Inferior parietal cortex (tissue), 1 donor: Measurements from ENCODE around the gene CEP170B.
"Not testable (repeated sequence)": the region's sequence is repeated elsewhere in the genome, so short reads cannot be mapped to it uniquely, and the experiment has no call there.

Experiments
- DNase-seq: peaks from one replicate; pipeline ENCODE4 v3.0.0-alpha.2; 2016; ENCODE audit errors: extremely low spot score

The CEP170B gene

DNA sequence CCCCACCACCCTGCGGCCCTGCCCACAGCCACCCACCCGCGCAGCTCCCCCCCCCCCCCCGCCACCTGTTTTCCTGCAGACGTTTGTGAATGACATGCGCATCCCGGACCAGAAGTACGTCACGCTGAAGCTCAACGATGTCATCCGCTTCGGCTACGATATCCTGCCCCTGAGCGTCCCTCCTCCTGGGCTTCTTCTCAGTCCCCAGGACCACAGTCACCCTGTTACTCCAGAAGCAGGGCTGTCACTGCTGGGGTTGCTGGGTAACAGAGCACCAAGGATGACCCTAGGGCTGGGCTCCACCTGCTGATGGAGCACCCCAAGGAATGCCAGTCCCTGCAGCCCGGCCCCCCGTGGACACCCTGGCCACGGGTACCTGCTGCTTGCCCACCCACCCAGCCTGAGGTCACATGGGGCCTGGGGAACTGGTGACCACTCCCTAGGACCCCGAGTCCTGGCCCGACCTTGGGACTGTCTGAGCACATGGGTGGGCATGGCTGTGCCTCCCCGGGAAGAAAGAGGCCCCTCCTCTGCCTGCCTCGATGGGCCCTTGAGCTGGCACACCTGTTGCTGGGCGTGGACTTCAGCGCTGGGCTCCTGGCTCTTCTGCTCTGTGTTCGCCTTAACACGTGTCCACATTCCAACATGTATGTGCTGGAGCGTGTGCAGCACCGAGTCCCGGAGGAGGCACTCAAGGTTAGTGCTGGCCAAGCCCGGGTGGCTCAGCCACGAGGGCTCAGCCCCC is 12.9 kb downstream of the CEP170B start:
- no peak for DNase-seq

DNA sequence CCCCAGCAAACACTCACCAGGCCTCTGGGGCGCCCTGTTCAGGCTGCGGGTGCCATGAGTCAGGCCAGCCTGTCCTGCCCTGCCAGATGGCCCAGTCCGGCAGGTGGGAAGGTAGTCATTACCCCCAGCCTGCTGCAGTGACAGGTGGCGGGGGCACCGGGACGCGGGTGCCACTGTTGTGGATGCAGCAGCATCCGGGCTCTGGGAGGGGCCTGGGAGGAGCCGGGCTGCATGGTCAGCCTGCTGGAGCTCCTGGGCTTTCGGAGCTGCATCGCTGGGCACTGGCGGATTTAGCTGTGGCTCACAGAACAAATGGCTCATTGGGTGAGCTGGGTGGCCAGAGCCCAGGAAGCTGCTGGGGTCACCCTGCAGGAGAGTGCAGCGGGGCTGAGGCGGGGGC is 13.5 kb downstream of the CEP170B start:
- no peak for DNase-seq

DNA sequence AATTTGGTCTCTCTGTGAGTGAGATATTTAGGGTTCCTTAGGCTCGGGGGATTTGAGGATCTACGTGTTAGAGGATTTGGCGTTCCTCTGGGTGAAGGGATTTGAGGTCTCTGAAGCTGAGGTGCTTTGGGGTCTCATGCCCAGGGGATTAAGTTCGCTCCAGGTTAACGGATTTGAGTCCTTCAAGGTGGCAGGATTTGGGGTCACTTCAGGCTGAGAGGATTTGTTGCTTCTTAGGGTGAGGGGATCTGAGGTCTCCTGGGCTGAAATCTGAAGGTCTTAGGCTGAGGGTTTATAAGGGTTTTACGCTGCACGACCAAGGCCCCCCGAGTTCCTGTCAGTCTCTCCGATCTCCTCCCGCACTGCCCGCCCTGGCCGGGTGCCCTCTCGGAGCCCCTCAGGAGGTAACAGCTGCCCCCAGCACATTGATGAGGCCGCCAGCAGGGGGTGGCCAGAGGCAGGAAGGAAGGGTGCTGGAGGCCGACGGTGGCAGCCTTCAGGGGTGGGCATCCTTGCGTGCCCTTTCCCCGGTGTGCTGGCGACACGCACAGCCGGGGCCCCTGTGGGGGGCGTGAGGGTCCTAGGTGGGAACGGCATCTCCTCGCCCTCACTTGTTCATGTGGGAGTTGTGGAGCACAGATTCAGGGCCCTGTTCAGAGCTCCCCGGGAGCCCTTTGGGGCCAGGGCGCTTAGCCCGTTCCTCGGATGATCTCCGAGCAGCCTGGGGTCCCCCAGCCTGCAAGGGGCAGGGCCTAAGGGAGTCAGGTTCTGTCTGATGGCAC is 14.3 kb downstream of the CEP170B start:
- DNase-seq = no peak

GRCh38 chr14:104879983-104880565 is 15.0 kb downstream of the CEP170B start:
- DNase-seq = no peak

DNA sequence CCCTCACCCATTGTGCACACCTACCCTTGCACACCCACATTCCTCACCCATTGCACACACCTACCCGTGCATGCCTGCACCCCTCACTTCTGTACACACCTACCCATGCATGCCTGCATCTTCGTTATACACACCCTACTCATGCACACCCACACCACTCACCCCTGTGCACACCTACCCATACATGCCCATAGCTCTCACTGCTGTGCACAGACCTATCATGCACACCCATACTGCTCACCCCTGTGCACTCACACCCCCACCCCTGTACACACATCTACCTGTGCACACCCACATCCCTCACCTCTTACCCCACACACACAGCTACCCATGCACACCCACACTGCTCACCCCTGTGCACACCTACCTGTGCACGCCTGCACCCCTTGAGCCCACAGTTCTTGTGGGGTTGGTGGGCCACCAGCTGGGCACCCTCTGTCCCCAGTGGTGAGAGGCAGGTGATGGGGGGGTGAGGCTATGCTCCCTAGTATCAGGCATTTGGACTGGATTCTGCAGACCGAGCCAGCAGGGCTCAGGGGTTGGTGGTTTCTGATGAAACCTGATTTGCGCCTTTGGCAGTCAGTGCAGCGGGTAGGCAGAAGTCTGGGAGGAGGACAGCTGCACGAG is 15.6 kb downstream of the CEP170B start:
- DNase-seq = no peak

- DNase-seq = no peak
Measured at GRCh38 chr14:104881369-104881979, 16.4 kb downstream of the CEP170B start.

GRCh38 chr14:104882325-104882973 is 17.4 kb downstream of the CEP170B start:
- DNase-seq = no peak

- no peak for DNase-seq
Measured at GRCh38 chr14:104882991-104883660, 18.1 kb downstream of the CEP170B start.

DNA sequence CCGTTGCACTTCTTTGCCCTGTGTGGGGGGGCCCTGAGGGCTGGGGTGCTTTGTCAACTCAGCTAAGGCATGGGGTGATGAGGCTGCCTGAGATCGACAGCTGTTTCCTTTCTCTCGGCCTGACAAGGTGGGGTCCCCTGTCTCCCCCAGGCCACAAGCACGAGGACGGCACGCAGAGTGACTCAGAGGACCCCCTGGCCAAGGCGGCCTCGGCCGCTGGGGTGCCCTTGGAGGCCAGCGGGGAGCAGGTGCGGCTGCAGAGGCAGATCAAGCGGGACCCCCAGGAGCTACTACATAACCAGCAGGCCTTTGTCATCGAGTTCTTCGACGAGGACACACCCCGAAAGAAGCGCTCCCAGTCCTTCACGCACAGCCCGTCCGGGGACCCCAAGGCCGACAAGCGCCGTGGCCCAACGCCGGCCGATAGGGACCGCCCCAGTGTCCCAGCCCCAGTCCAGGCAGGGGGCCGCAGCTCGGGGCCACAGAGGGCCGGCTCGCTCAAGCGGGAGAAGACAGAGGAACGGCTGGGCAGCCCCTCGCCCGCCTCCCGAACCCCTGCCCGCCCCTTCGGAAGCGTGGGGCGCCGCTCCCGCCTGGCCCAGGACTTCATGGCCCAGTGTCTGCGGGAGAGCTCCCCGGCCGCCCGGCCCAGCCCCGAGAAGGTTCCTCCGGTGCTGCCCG is 18.8 kb downstream of the CEP170B start:
- DNase-seq = no peak

GRCh38 chr14:104884381-104884780 is 19.3 kb downstream of the CEP170B start:
- DNase-seq = not testable (repeated sequence)

GRCh38 chr14:104885031-104885972 is 20.2 kb downstream of the CEP170B start:
- no peak for DNase-seq

- no peak for DNase-seq
Measured at GRCh38 chr14:104885973-104886689, 21.1 kb downstream of the CEP170B start.

DNA sequence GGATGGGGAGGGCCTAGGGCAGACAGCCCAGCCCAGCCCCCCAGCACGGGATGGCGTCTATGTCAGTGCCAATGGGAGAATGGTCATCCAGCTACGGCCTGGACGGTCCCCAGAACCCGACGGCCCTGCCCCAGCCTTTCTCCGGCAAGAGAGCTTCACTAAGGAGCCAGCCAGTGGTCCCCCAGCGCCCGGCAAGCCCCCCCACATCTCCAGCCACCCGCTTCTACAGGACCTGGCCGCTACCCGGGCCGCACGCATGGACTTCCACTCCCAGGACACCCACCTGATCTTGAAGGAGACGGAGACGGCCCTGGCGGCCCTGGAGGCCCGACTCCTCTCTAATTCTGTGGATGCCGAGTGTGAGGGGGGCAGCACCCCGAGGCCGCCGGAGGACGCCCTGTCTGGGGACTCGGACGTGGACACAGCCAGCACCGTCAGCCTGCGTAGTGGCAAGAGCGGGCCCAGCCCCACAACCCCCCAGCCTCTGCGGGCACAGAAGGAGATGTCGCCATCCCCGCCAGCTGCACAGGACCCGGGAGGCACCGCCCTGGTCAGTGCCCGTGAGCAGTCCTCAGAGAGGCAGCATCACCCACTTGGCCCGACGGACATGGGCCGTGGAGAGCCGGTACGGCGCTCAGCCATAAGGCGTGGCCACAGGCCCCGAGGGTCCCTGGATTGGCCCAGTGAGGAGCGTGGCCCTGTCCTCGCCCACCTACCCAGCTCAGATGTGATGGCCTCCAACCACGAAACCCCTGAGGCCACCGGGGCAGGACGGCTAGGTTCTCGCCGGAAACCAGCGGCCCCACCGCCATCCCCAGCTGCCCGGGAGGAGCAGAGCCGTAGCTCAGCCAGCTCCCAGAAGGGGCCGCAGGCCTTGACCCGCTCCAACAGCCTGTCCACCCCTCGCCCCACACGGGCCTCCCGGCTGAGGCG is 21.9 kb downstream of the CEP170B start:
- DNase-seq = no peak

- DNase-seq = no peak
Measured at GRCh38 chr14:104887623-104888488, 22.8 kb downstream of the CEP170B start.

- DNase-seq = no peak
Measured at GRCh38 chr14:104888489-104889374, 23.7 kb downstream of the CEP170B start.
